ENCODE data around the gene EFCAB6. TPM values are rescaled to one million over a fixed set of nuclear protein-coding genes. Genes with fewer than 3 reads are reported as not detected.

Gene EFCAB6
- total and polyA plus RNA-seq, 2 donors (not counting 1 experiment from before 2014, with no cell fraction given), result 0.07 to 0.10 TPM

DNA sequence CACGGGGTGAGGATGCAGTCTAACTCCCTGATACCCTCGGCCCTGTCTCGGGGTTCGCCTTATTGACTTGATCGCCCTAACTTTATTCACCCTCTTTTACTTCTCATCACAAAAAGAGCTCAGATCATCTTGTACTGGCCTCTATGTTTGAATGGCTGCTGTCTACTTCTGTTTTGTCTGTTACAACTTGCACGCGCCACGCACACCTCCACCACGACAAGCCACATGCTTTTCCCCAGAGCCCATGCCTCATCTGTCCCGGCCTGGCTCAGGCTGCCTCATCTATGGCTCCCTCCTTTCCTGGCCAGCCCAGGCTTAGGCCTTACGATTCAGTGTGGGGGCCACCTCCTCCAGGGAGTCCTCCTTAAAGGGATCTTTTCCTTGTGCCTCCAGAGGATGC lies 180.9 kb downstream of the EFCAB6 start:
- no peaks in the 10 kb centered on the region for H3K4me1 Mint-ChIP-seq
- ChIA-PET POLR2A (no interaction called here), CTCF (no interaction called here)
- Histone ChIP-seq H3K36me3 (replicated peaks in 1 of 2; ENCODE audit: control extremely low read depth in 1 of 2, control insufficient read depth in 1 of 2, extremely low read depth in 1 of 2, insufficient read depth in 2 of 2, low read length in 1 of 2) (no peaks in the 10 kb centered on the region), H3K4me3 (ENCODE audit: control extremely low read depth in 1 of 5, extremely low read depth in 1 of 5, insufficient read depth in 1 of 5, low read depth in 2 of 5, low read length in 4 of 5) (no peak overlapping the region), H3K9ac (ENCODE audit: low read length) (no peak overlapping the region), H3K9me3 (ENCODE audit: control extremely low read depth in 1 of 3, control insufficient read depth in 2 of 3, insufficient read depth in 1 of 3, low read length in 2 of 3) (no peaks in the 10 kb centered on the region), H3K4me1 (ENCODE audit: control insufficient read depth in 2 of 2, insufficient read depth in 2 of 2, low read length in 2 of 2) (no peaks in the 10 kb centered on the region), H2AFZ (ENCODE audit: insufficient read depth, low read depth, low read length, poor library complexity, severe bottlenecking) (no peak overlapping the region), H3K27ac (ENCODE audit: low read length in 2 of 2) (no peak overlapping the region), H3K4me2 (replicated peaks; ENCODE audit: low read depth, low read length, poor library complexity, severe bottlenecking) (no peak overlapping the region), H3K27me3 (replicated peaks in 1 of 4; ENCODE audit: control extremely low read depth in 1 of 4, control insufficient read depth in 3 of 4, insufficient read depth in 4 of 4, low read length in 3 of 4) (no peaks in the 10 kb centered on the region), H3K79me2 (ENCODE audit: control insufficient read depth, insufficient read depth, low read length) (no peaks in the 10 kb centered on the region), H4K20me1 (ENCODE audit: control insufficient read depth, insufficient read depth, low read length, poor library complexity, severe bottlenecking) (no peaks in the 10 kb centered on the region)
- TF ChIP-seq, protein P1, sequence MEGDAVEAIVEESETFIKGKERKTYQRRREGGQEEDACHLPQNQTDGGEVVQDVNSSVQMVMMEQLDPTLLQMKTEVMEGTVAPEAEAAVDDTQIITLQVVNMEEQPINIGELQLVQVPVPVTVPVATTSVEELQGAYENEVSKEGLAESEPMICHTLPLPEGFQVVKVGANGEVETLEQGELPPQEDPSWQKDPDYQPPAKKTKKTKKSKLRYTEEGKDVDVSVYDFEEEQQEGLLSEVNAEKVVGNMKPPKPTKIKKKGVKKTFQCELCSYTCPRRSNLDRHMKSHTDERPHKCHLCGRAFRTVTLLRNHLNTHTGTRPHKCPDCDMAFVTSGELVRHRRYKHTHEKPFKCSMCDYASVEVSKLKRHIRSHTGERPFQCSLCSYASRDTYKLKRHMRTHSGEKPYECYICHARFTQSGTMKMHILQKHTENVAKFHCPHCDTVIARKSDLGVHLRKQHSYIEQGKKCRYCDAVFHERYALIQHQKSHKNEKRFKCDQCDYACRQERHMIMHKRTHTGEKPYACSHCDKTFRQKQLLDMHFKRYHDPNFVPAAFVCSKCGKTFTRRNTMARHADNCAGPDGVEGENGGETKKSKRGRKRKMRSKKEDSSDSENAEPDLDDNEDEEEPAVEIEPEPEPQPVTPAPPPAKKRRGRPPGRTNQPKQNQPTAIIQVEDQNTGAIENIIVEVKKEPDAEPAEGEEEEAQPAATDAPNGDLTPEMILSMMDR (IDR thresholded peaks at IDR 0.05), result no peak
- no peak for TF ChIP-seq EZH2 (IDR thresholded peaks at IDR 0.05; ENCODE audit: borderline replicate concordance, insufficient read depth, low read depth, low read length, poor library complexity, severe bottlenecking)
- no peak overlapping the region for H3K27ac Mint-ChIP-seq
- DNase-seq (no peak), ATAC-seq (ENCODE audit: low read depth) (no peak)
- 98% methylated on average over 10 of the region's 11 CpGs for whole genome bisulfite sequencing (ENCODE audit: insufficient coverage)
- no peak overlapping the region for H3K4me3 Mint-ChIP-seq
- intact Hi-C loops (cut with micrococcal nuclease), result no loop called here
- peaks cover 12% of the 10 kb centered on the region for H3K27me3 Mint-ChIP-seq
- H3K9me3 Mint-ChIP-seq (ENCODE audit: insufficient read depth), result no peaks in the 10 kb centered on the region

GRCh38 chr22:43630451-43630850 lies 181.7 kb downstream of the EFCAB6 start:
- ATAC-seq (ENCODE audit: low read depth) (no peak), DNase-seq (no peak)
- no peak overlapping the region for H3K27ac Mint-ChIP-seq
- H3K9ac ChIP-seq (ENCODE audit: low read length), result no peak overlapping the region
- H2AFZ ChIP-seq (ENCODE audit: insufficient read depth, low read depth, low read length, poor library complexity, severe bottlenecking), result no peak overlapping the region
- no peaks in the 10 kb centered on the region for H3K9me3 ChIP-seq (ENCODE audit: control extremely low read depth in 1 of 3, control insufficient read depth in 2 of 3, insufficient read depth in 1 of 3, low read length in 2 of 3)
- ChIA-PET POLR2A (no interaction called here), CTCF (no interaction called here)
- intact Hi-C loops (cut with micrococcal nuclease), result no loop called here
- H3K4me3 ChIP-seq (ENCODE audit: control extremely low read depth in 1 of 5, extremely low read depth in 1 of 5, insufficient read depth in 1 of 5, low read depth in 2 of 5, low read length in 4 of 5), result no peak overlapping the region
- no peak for TF ChIP-seq EZH2 (IDR thresholded peaks at IDR 0.05; ENCODE audit: borderline replicate concordance, insufficient read depth, low read depth, low read length, poor library complexity, severe bottlenecking)
- TF ChIP-seq, protein P1 (IDR thresholded peaks at IDR 0.05), result no peak
- H3K79me2 ChIP-seq (ENCODE audit: control insufficient read depth, insufficient read depth, low read length), result no peaks in the 10 kb centered on the region
- no peaks in the 10 kb centered on the region for H3K4me1 Mint-ChIP-seq
- H4K20me1 ChIP-seq (ENCODE audit: control insufficient read depth, insufficient read depth, low read length, poor library complexity, severe bottlenecking), result no peaks in the 10 kb centered on the region
- H3K4me1 ChIP-seq (ENCODE audit: control insufficient read depth in 2 of 2, insufficient read depth in 2 of 2, low read length in 2 of 2), result no peaks in the 10 kb centered on the region
- H3K27me3 Mint-ChIP-seq, result peaks cover 6% of the 10 kb centered on the region
- WGBS (ENCODE audit: insufficient coverage), result 91% methylated on average over 12 of the region's 12 CpGs
- H3K27ac ChIP-seq (ENCODE audit: low read length in 2 of 2), result no peak overlapping the region
- no peaks in the 10 kb centered on the region for H3K9me3 Mint-ChIP-seq (ENCODE audit: insufficient read depth)
- H3K27me3 ChIP-seq (replicated peaks in 1 of 4; ENCODE audit: control extremely low read depth in 1 of 4, control insufficient read depth in 3 of 4, insufficient read depth in 4 of 4, low read length in 3 of 4), result no peaks in the 10 kb centered on the region
- no peak overlapping the region for H3K4me2 ChIP-seq (replicated peaks; ENCODE audit: low read depth, low read length, poor library complexity, severe bottlenecking)
- no peaks in the 10 kb centered on the region for H3K36me3 ChIP-seq (replicated peaks in 1 of 2; ENCODE audit: control extremely low read depth in 1 of 2, control insufficient read depth in 1 of 2, extremely low read depth in 1 of 2, insufficient read depth in 2 of 2, low read length in 1 of 2)
- no peak overlapping the region for H3K4me3 Mint-ChIP-seq
